Measurements from ENCODE around the gene TMUB1. TPM values are rescaled to one million over a fixed set of nuclear protein-coding genes. Genes with fewer than 3 reads are reported as not detected.

The TMUB1 gene
- total RNA-seq, 1 experiment from 2014 or later, result 73.4 TPM

- DNase-seq (ENCODE audit: low read depth), result no peak
These were observed 49.4 kb downstream of the TMUB1 start for GRCh38 chr7:151033864-151034249.

- DNase-seq (ENCODE audit: low read depth), result no peak
These were observed 50.1 kb downstream of the TMUB1 start for GRCh38 chr7:151032936-151033863.

Other genes with a start within 250 kb of the TMUB1 start
- gene AOC1, start 231.0 kb downstream of the TMUB1 start, total RNA-seq (2014; rRNA removed; shearing (Covaris generic)), result 0.17 TPM in 1 of 2 replicates, not detected in the other
- 0.30 and 0.37 TPM in 2 replicates for gene KCNH2, start 105.2 kb downstream of the TMUB1 start, total RNA-seq (2014; rRNA removed; shearing (Covaris generic))
- not detected in 2 replicates for gene NOS3, start 92.5 kb downstream of the TMUB1 start, total RNA-seq (2014; rRNA removed; shearing (Covaris generic))
- not detected in 2 replicates for gene ATG9B, start 59.0 kb downstream of the TMUB1 start, total RNA-seq (2014; rRNA removed; shearing (Covaris generic))
- 24.2 and 29.0 TPM in 2 replicates for gene ABCB8, start 55.0 kb downstream of the TMUB1 start, total RNA-seq (2014; rRNA removed; shearing (Covaris generic))
- 0.20 and 0.22 TPM in 2 replicates for gene ASIC3, start 35.0 kb downstream of the TMUB1 start, total RNA-seq (2014; rRNA removed; shearing (Covaris generic))
- 36.6 and 54.2 TPM in 2 replicates for gene CDK5, start 25.6 kb downstream of the TMUB1 start, total RNA-seq (2014; rRNA removed; shearing (Covaris generic))
- 101 and 105 TPM in 2 replicates for gene SLC4A2, start 23.9 kb downstream of the TMUB1 start, total RNA-seq (2014; rRNA removed; shearing (Covaris generic))
- gene FASTK, start 2.7 kb downstream of the TMUB1 start, total RNA-seq (2014; rRNA removed; shearing (Covaris generic)), result 73.7 and 97.9 TPM in 2 replicates
- 35.1 and 36.7 TPM in 2 replicates for gene AGAP3, start 3.0 kb upstream of the TMUB1 start, total RNA-seq (2014; rRNA removed; shearing (Covaris generic))
- not detected in 2 replicates for gene GBX1, start 84.2 kb upstream of the TMUB1 start, total RNA-seq (2014; rRNA removed; shearing (Covaris generic))
- gene ASB10, start 103.8 kb upstream of the TMUB1 start, total RNA-seq (2014; rRNA removed; shearing (Covaris generic)), result not detected in 2 replicates
- gene H2BK1, start 127.0 kb upstream of the TMUB1 start, total RNA-seq (2014; rRNA removed; shearing (Covaris generic)), result not detected in 2 replicates
- gene ABCF2, start 143.7 kb upstream of the TMUB1 start, total RNA-seq (2014; rRNA removed; shearing (Covaris generic)), result 65.0 and 74.0 TPM in 2 replicates
- gene CHPF2, start 149.0 kb upstream of the TMUB1 start, total RNA-seq (2014; rRNA removed; shearing (Covaris generic)), result 47.2 and 90.1 TPM in 2 replicates
- gene SMARCD3, start 165.2 kb upstream of the TMUB1 start, total RNA-seq (2014; rRNA removed; shearing (Covaris generic)), result 3.2 and 4.3 TPM in 2 replicates

Measured in M059J (cell line).